Upper lobe of left lung (tissue), 6 donors: ENCODE measurements around the gene NCBP3. TPM values are rescaled to one million over a fixed set of nuclear protein-coding genes. Genes with fewer than 3 reads are reported as not detected.

Source experiments
- ATAC-seq, 2 donors: fragments of 200-7000 bp; cut with Tn5 transposase; one replicate each; pipeline ENCODE4 v1.9.1; 2022; ENCODE audit warnings: mild to moderate bottlenecking in 2 of 2, moderate library complexity in 2 of 2; ENCODE audit not compliant: low FRiP score in 2 of 2
- DNase-seq, 2 donors: peaks; one replicate each; pipeline ENCODE4 v3.0.0-alpha.2; 2019 to 2020
- H3K27ac ChIP-seq, 4 donors: fragments of 200-600 bp; sonication (generic); one replicate each; pipeline ENCODE4 v1.5.1; 2016 to 2019
- H3K27me3 ChIP-seq, 4 donors: fragments of 200-600 bp; sonication (generic); one replicate each; pipeline ENCODE4 v1.5.1; 2017 to 2019
- H3K36me3 ChIP-seq, 4 donors: fragments of 200-600 bp; sonication (generic); one replicate each; pipeline ENCODE4 v1.5.1; 2016 to 2019
- H3K4me1 ChIP-seq, 4 donors: fragments of 200-600 bp; sonication (generic); one replicate each; pipeline ENCODE4 v1.5.1; 2018 to 2019
- H3K4me3 ChIP-seq, 4 donors: fragments of 200-600 bp; sonication (generic); one replicate each; pipeline ENCODE4 v1.5.1; 2017 to 2019; ENCODE audit warnings: mild to moderate bottlenecking in 2 of 4, moderate library complexity in 1 of 4
- H3K9me3 ChIP-seq, 4 donors: fragments of 200-600 bp; sonication (generic); one replicate each; pipeline ENCODE4 v1.5.1; 2018 to 2019
- EP300 ChIP-seq, 4 donors: sonication (generic); formaldehyde crosslinking; IDR thresholded peaks; one replicate each; pipeline ENCODE4 v1.5.1; 2017; ENCODE audit warnings: antibody characterized with exemption in 4 of 4, control low read depth in 2 of 4
- POLR2A ChIP-seq, 4 donors: fragments of 450-650 bp; IDR thresholded peaks; one replicate each; pipeline ENCODE4 v1.5.1; 2016 to 2017; ENCODE audit warnings: antibody characterized with exemption in 4 of 4, mild to moderate bottlenecking in 2 of 4
- POLR2AphosphoS5 ChIP-seq, 2 donors: sonication (generic); formaldehyde crosslinking; IDR thresholded peaks; one replicate each; pipeline ENCODE4 v1.5.1; 2017; ENCODE audit warnings: antibody characterized with exemption in 2 of 2
- WGBS, 2 donors: methylation state at CpG; one replicate each; pipeline ENCODE4 v1.1.5; 2017 to 2018; 5-methylcytosine and 5-hydroxymethylcytosine counted together
- total RNA-seq, 6 donors: library from RNA; depleted of rRNA in 4 of 6; stranded (reverse); fragments of >200 nt in 4 of 6; gene quantifications; one replicate each; pipeline versions ENCODE4 v1.1.0 to v1.2.1, GENCODE V29; 2016 to 2021
- TF ChIP-seq, protein P1 (sequence below), 6 experiments: fragments of 450-650 bp in 4 of 6; fragments of 200-600 bp in 2 of 6; sonication (generic) in 2 of 6; IDR thresholded peaks; one replicate each; pipeline ENCODE4 v1.5.1; 2016 to 2019; ENCODE audit warnings: antibody characterized with exemption in 6 of 6
- donor health status: DM: no; HTN: no; CAD: no; lungs with moderate emphysema.
- donor health status: DM: no; HTN: yes; CAD: no; lungs with severe emphysema.

Gene NCBP3
- total RNA-seq, 6 donors from 2014 or later, result 17.3 to 43.0 (median 32.5) TPM

DNA sequence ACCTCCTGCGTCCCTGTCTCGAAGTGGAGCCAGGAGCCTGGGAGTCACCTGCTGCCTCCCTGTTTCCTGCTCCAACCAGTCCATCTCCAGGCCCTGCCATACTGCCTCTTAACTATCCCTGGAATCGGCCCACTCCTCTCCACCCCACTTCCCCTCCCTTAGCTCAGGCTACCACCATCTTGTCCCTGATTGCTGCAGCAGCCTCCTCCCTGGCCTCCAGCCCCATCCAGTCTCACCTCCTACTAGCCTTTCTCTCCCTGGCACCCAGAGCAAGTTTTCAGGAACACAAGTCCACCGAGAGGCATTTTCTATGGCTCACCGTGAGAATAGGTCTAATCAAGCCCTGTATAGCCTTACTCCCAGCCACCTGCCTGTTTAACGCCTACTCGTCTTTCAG lies 47.7 kb upstream of the NCBP3 start:
- H3K9me3 ChIP-seq, result no peaks in the 10 kb centered on the region
- H3K4me3 ChIP-seq, result peak overlapping the region in 3 of 4 donors; percentile 60 to 94 (median 80)
- ATAC-seq (no peak), DNase-seq (no peak)
- peak overlapping the region; percentile 75 to 90 (median 82) for H3K27ac ChIP-seq
- peaks cover 0 to 3% (median 0%) of the 10 kb centered on the region in 4 donors for H3K27me3 ChIP-seq
- 52 to 62% methylated on average over 7 of the region's 7 CpGs for WGBS, 2 donors
- H3K4me1 ChIP-seq, result peaks cover 52 to 65% (median 59%) of the 10 kb centered on the region in 4 donors
- no peaks in the 10 kb centered on the region for H3K36me3 ChIP-seq
- no peak for TF ChIP-seq POLR2AphosphoS5 (IDR thresholded peaks at IDR 0.05)
- TF ChIP-seq EP300 (IDR thresholded peaks at IDR 0.05), result no peak
- no peak for TF ChIP-seq POLR2A (IDR thresholded peaks at IDR 0.05)
- TF ChIP-seq, protein P1, sequence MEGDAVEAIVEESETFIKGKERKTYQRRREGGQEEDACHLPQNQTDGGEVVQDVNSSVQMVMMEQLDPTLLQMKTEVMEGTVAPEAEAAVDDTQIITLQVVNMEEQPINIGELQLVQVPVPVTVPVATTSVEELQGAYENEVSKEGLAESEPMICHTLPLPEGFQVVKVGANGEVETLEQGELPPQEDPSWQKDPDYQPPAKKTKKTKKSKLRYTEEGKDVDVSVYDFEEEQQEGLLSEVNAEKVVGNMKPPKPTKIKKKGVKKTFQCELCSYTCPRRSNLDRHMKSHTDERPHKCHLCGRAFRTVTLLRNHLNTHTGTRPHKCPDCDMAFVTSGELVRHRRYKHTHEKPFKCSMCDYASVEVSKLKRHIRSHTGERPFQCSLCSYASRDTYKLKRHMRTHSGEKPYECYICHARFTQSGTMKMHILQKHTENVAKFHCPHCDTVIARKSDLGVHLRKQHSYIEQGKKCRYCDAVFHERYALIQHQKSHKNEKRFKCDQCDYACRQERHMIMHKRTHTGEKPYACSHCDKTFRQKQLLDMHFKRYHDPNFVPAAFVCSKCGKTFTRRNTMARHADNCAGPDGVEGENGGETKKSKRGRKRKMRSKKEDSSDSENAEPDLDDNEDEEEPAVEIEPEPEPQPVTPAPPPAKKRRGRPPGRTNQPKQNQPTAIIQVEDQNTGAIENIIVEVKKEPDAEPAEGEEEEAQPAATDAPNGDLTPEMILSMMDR (IDR thresholded peaks at IDR 0.05), result no peak

DNA sequence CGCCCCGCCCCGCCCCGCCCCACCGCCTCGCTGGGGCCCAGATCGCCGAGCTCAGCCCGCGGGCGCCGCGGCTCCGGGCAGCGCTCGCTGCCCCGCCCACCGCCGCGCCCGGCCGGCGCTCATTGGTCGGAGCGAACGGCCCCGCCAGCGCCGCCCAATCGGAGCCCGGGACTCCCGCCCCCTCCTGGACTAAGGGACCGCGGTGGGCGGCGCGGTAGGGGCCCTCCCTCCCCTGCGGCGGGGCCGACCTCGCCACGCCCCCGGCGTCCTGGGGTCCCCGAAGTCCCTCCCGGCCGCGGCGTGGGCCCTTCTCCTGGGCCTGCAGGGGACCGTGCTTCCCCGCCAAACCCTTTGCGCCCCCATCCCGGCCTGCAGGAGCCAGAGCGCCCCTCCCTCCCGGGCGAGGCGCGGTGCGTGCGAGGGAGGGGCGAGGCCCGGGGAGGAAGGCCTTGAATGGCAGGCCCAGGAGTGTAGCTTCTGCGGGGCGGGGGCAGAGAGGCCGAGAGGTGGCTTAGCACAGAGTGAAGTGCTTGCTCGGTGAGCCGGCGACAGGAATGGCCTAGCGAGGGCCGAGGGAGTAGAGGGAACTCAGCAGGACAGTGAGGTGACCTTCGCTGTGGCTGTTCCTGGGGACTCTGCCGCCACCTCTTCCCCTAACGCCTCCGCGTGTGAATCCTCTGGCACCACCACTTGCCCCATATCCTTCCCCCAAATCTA lies 47.1 kb upstream of the NCBP3 start, which contains the start of gene CAMKK1:
CAMKK1 (minus strand) TSS at position 51 of the 717 bp plus-strand sequence. CDS start 7,366 bp downstream, outside the sequence.
- ATAC-seq (peak; percentile 87 to 89), DNase-seq (peak; percentile 92 to 99)
- Histone ChIP-seq H3K4me1 (peaks cover 54 to 69% (median 59%) of the 10 kb centered on the region in 4 donors), H3K27ac (peak within 1 kb of the TSS; percentile 75 to 90 (median 82)), H3K27me3 (peaks cover 0 to 3% (median 0%) of the 10 kb centered on the region in 4 donors), H3K36me3 (no peaks in the 10 kb centered on the region), H3K9me3 (no peaks in the 10 kb centered on the region), H3K4me3 (peak within 1 kb of the TSS; percentile 58 to 94 (median 70))
- WGBS, 2 donors, result 1 to 6% methylated on average over 10 to 22 of the region's 75 CpGs
- TF ChIP-seq EP300 (IDR thresholded peaks at IDR 0.05) (no peak), POLR2AphosphoS5 (IDR thresholded peaks at IDR 0.05) (peak in 1 of 2 donors; percentile 44), POLR2A (IDR thresholded peaks at IDR 0.05) (peak in 1 of 4 donors; percentile 58)
- TF ChIP-seq, protein P1 (IDR thresholded peaks at IDR 0.05), result peak in 2 of 6 experiments; percentile 26 to 35

DNA sequence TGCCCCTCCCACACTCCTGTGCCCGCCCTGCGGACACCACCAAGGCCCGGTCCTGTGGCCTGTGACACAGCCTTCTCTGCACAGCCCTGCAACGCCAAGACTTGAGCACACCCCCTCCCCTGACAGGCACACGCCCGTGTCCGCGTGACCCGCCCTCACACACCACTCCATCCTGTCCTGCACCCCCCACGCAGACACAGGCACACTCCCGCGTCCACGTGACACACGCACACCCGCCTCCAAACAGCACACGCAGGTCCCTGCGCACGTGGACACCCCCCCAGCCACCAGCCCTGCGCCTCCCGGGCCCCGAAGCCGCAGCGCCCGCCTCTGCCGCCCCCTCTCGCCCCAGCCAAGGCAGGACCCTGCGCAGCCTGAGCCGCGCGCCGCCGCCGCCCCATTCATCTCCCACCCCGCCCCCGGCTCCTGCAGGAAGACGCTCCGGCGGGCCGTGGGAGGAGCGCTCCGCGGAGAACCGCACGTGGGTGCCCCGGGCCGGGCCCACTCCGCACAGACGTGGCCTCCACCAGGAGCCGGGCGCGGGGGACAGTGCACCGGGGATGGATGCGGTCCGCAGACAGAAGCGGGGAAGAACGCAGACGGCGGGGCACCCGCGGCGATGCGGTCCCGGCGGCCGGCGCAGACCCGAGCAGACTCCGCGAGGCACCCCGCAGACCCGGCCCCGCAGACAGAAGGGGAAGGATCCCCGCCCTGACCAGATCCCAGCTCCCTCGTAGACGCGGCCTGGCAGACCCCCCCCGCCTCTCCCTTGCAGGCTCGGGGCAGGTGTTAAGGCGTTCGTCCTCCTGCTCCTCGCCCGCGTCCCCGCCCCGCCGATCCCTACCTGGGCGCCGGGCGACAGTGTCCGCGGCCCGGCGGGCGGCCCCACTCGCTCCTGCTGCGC lies 46.3 kb upstream of the NCBP3 start:
- H3K4me1 ChIP-seq, result peaks cover 62 to 76% (median 65%) of the 10 kb centered on the region in 4 donors
- TF ChIP-seq, protein P1 (IDR thresholded peaks at IDR 0.05), result peak in 1 of 6 experiments; percentile 25
- TF ChIP-seq POLR2AphosphoS5 (IDR thresholded peaks at IDR 0.05) (peak; percentile 51 to 52), POLR2A (IDR thresholded peaks at IDR 0.05) (peak in 1 of 4 donors; percentile 12), EP300 (IDR thresholded peaks at IDR 0.05) (peak in 1 of 4 donors; percentile 58)

DNA sequence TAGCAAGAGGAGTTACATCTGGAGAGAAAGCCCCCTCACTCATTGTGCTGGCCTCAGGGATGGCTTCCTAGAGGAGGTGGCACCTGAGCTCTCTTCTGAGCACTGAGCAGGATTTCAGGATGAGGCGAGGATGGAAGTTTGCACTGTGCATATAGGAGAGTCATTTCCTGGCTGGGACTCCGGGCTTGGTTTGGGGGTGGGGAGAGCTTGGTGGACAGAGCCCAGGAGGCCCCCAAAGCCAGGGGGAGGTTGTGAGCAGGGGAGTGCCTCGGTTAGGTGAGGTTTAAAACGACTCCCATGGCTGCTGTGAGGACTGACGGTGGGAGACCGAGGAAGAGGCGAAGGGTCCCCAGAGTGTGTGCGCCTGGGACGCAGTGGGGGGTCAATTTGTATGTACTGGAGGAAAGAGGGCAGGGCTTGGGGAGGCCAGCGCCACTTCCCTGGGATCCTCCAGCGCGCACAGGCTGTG lies 45.6 kb upstream of the NCBP3 start:
- H3K27ac ChIP-seq, result peak overlapping the region in 3 of 4 donors; percentile 67 to 86 (median 78)
- no peak for TF ChIP-seq POLR2A (IDR thresholded peaks at IDR 0.05)
- no peak for TF ChIP-seq EP300 (IDR thresholded peaks at IDR 0.05)
- TF ChIP-seq POLR2AphosphoS5 (IDR thresholded peaks at IDR 0.05), result no peak
- TF ChIP-seq, protein P1 (IDR thresholded peaks at IDR 0.05), result no peak
- H3K4me1 ChIP-seq, result peaks cover 69 to 83% (median 71%) of the 10 kb centered on the region in 4 donors
- H3K36me3 ChIP-seq, result no peaks in the 10 kb centered on the region
- peak overlapping the region in 3 of 4 donors; percentile 60 to 94 (median 80) for H3K4me3 ChIP-seq
- peaks cover 0 to 3% (median 0%) of the 10 kb centered on the region in 4 donors for H3K27me3 ChIP-seq
- DNase-seq (no peak), ATAC-seq (no peak)
- no peaks in the 10 kb centered on the region for H3K9me3 ChIP-seq
- WGBS, 2 donors, result 32 to 50% methylated on average over 12 of the region's 12 CpGs

More for the DNA sequence above, 46.3 kb upstream of the NCBP3 start:
- DNase-seq (peak; percentile 89 to 94), ATAC-seq (peak; percentile 67 to 70)
- Histone ChIP-seq H3K27me3 (peaks cover 0 to 3% (median 0%) of the 10 kb centered on the region in 4 donors), H3K36me3 (no peaks in the 10 kb centered on the region), H3K27ac (peak overlapping the region; percentile 62 to 86 (median 72)), H3K9me3 (no peaks in the 10 kb centered on the region), H3K4me3 (peak overlapping the region; percentile 58 to 94 (median 70))
- 0% methylated on average over 9 to 59 of the region's 96 CpGs for WGBS, 2 donors
